H1 (cell line): ENCODE results near the gene CDV3. TPM values are rescaled to one million over a fixed set of nuclear protein-coding genes. Genes with fewer than 3 reads are reported as not detected.

ENCODE experiments used
- CTCF ChIA-PET: fragments of 300-600 bp; sonication (Branson Sonifier 250); formaldehyde crosslinking; loops from one replicate; lab custom pipeline; 2021; ENCODE audit not compliant: partially characterized antibody; lab: Charles Lee
- POLR2A ChIA-PET: fragments of 300-600 bp; sonication (Branson Sonifier 250); formaldehyde crosslinking; loops from one replicate; lab custom pipeline; 2021; ENCODE audit warnings: inconsistent platforms; ENCODE audit not compliant: partially characterized antibody; lab: Charles Lee
- DNase-seq, 2 experiments: peaks; one replicate each; pipeline versions ENCODE4 v3.0.0 to v3.0.0-alpha.2; 2010 to 2022; ENCODE audit warnings: low spot score in 2 of 2, low read depth in 1 of 2, mixed read lengths in 1 of 2
- FAIRE-seq: peaks from 2 replicates; lab custom pipeline; 2011; peaks lifted over from hg19 to GRCh38; lab: Jason Lieb, UNC
- H2AFZ ChIP-seq: 2 replicates; pipeline ENCODE4 v1.8.1; 2012; ENCODE audit warnings: low read length, inconsistent platforms
- H2AK5ac ChIP-seq: 2 replicates; pipeline ENCODE4 v1.6.1; 2013; ENCODE audit warnings: low read depth, low read length
- H2BK120ac ChIP-seq: replicated peaks from 2 replicates; pipeline ENCODE3; 2013; ENCODE audit warnings: low read depth, low read length, inconsistent platforms
- H2BK12ac ChIP-seq: 2 replicates; pipeline ENCODE4 v1.6.1; 2013; ENCODE audit warnings: low read depth, low read length
- H2BK15ac ChIP-seq: 2 replicates; pipeline ENCODE4 v1.6.1; 2013; ENCODE audit warnings: low read length
- H2BK20ac ChIP-seq: 2 replicates; pipeline ENCODE4 v1.6.1; 2013; ENCODE audit warnings: low read length
- H2BK5ac ChIP-seq: 2 replicates; pipeline ENCODE4 v1.6.1; 2013; ENCODE audit warnings: low read depth, low read length
- H3K14ac ChIP-seq: 2 replicates; pipeline ENCODE4 v1.6.1; 2013; ENCODE audit warnings: inconsistent platforms; ENCODE audit not compliant: insufficient read length
- H3K18ac ChIP-seq: 2 replicates; pipeline ENCODE4 v1.6.1; 2013; ENCODE audit warnings: low read length; ENCODE audit errors: extremely low read depth
- H3K23ac ChIP-seq: 2 replicates; pipeline ENCODE4 v1.6.1; 2013; ENCODE audit warnings: inconsistent platforms; ENCODE audit not compliant: insufficient read length
- H3K23me2 ChIP-seq: 2 replicates; pipeline ENCODE4 v1.6.1; 2013; ENCODE audit warnings: low read depth, low read length
- H3K27ac ChIP-seq: 2 replicates; pipeline ENCODE4 v1.6.1; 2011; ENCODE audit warnings: low read depth, low read length, inconsistent platforms
- H3K27me3 ChIP-seq, 4 experiments: replicated peaks in 1 of 4; 1 replicate in 1 of 4; 2 replicates in 3 of 4; pipeline versions ENCODE4 v1.6.1 to v1.8.1; 2011 to 2013; ENCODE audit warnings: low read length in 3 of 4, mild to moderate bottlenecking in 3 of 4, inconsistent platforms in 2 of 4, mixed read lengths in 2 of 4, moderate library complexity in 1 of 4; ENCODE audit not compliant: control insufficient read depth in 3 of 4, insufficient read depth in 3 of 4; ENCODE audit errors: extremely low read depth in 1 of 4
- H3K36me3 ChIP-seq, 4 experiments: 2 replicates each; pipeline versions ENCODE4 v1.6.1 to v1.8.1; 2011 to 2013; ENCODE audit warnings: mild to moderate bottlenecking in 4 of 4, low read length in 3 of 4, moderate library complexity in 2 of 4, control low read depth in 1 of 4, inconsistent platforms in 1 of 4; ENCODE audit not compliant: insufficient read depth in 4 of 4, control insufficient read depth in 2 of 4
- H3K4ac ChIP-seq: replicated peaks from 2 replicates; pipeline ENCODE3; 2013; ENCODE audit warnings: low read length, low read depth, mixed read lengths, inconsistent platforms; ENCODE audit not compliant: insufficient read length
- H3K4me1 ChIP-seq, 4 experiments: replicated peaks in 1 of 4; 1 replicate in 1 of 4; 2 replicates in 3 of 4; pipeline versions ENCODE4 v1.6.1 to v1.8.1; 2011 to 2013; ENCODE audit warnings: low read length in 3 of 4, inconsistent platforms in 2 of 4, mixed read lengths in 1 of 4; ENCODE audit not compliant: insufficient read depth in 4 of 4, control insufficient read depth in 3 of 4
- H3K4me2 ChIP-seq, 2 experiments: 2 replicates each; pipeline versions ENCODE4 v1.6.1 to v1.8.1; 2011 to 2013; ENCODE audit warnings: low read depth in 2 of 2, low read length in 2 of 2, control low read depth in 1 of 2, inconsistent platforms in 1 of 2, mild to moderate bottlenecking in 1 of 2; ENCODE audit not compliant: insufficient read depth in 1 of 2
- H3K4me3 ChIP-seq, 4 experiments: fragments of 200-600, 300-600 bp in 1 of 4; sonication (generic), shearing (Covaris generic), sonication (Bioruptor Twin) in 1 of 4; 2 replicates each; pipeline versions ENCODE4 v1.5.1 to v1.8.1; 2011 to 2016; ENCODE audit warnings: low read length in 4 of 4, low read depth in 3 of 4, control low read depth in 2 of 4, inconsistent platforms in 2 of 4, mild to moderate bottlenecking in 2 of 4, mixed read lengths in 1 of 4, moderate library complexity in 1 of 4; ENCODE audit not compliant: insufficient read depth in 2 of 4; ENCODE audit errors: extremely low read depth in 1 of 4
- H3K56ac ChIP-seq: replicated peaks from 2 replicates; pipeline ENCODE3; 2013; ENCODE audit warnings: low read depth, mild to moderate bottlenecking, mixed read lengths, low read length, inconsistent platforms; ENCODE audit not compliant: insufficient read length
- H3K79me1 ChIP-seq: 2 replicates; pipeline ENCODE4 v1.6.1; 2013; ENCODE audit warnings: low read depth, low read length, control low read depth
- H3K79me2 ChIP-seq, 2 experiments: 2 replicates each; pipeline versions ENCODE4 v1.6.1 to v1.8.1; 2012 to 2013; ENCODE audit warnings: low read length in 2 of 2, mild to moderate bottlenecking in 2 of 2, inconsistent platforms in 1 of 2; ENCODE audit not compliant: insufficient read depth in 2 of 2, control insufficient read depth in 1 of 2
- H3K9ac ChIP-seq, 4 experiments: replicated peaks in 1 of 4; 1 replicate in 1 of 4; 2 replicates in 3 of 4; pipeline versions ENCODE4 v1.6.1 to v1.8.1; 2011 to 2013; ENCODE audit warnings: low read depth in 3 of 4, low read length in 3 of 4, control low read depth in 2 of 4, mild to moderate bottlenecking in 2 of 4, moderate library complexity in 2 of 4, inconsistent platforms in 1 of 4; ENCODE audit errors: extremely low read depth in 1 of 4
- H3K9me3 ChIP-seq, 2 experiments: 2 replicates each; pipeline versions ENCODE4 v1.6.1 to v1.8.1; 2012 to 2013; ENCODE audit warnings: mild to moderate bottlenecking in 2 of 2, moderate library complexity in 2 of 2, control low read depth in 1 of 2, inconsistent platforms in 1 of 2, low read depth in 1 of 2, low read length in 1 of 2, mixed read lengths in 1 of 2; ENCODE audit not compliant: insufficient read depth in 2 of 2
- H4K20me1 ChIP-seq, 2 experiments: replicated peaks in 1 of 2; 2 replicates each; pipeline versions ENCODE3 to v1.8.1; 2011 to 2013; ENCODE audit warnings: inconsistent platforms in 2 of 2, low read length in 2 of 2, mild to moderate bottlenecking in 1 of 2; ENCODE audit not compliant: insufficient read depth in 2 of 2, control insufficient read depth in 1 of 2
- H4K5ac ChIP-seq: 2 replicates; pipeline ENCODE4 v1.6.1; 2013; ENCODE audit warnings: low read length, low read depth, mixed read lengths, inconsistent platforms; ENCODE audit not compliant: insufficient read length
- H4K8ac ChIP-seq: 2 replicates; pipeline ENCODE4 v1.8.0; 2013; ENCODE audit warnings: mild to moderate bottlenecking, moderate library complexity, low read length, inconsistent platforms; ENCODE audit not compliant: insufficient read depth; ENCODE audit errors: extremely low read depth
- H4K91ac ChIP-seq: replicated peaks from 2 replicates; pipeline ENCODE3; 2013; ENCODE audit warnings: low read length, mixed read lengths, inconsistent platforms; ENCODE audit not compliant: insufficient read length
- CBX5 ChIP-seq: fragments of 300-800, 300-1000 bp; sonication (generic); IDR thresholded peaks from 2 replicates; pipeline ENCODE4 v1.7.1; 2016; ENCODE audit warnings: antibody characterized with exemption, low read length, low read depth
- GTF2F1 ChIP-seq: IDR thresholded peaks from 2 replicates; pipeline ENCODE4 v1.6.1; 2012; ENCODE audit warnings: low read depth, low read length, improper control_type of control experiment, borderline replicate concordance
- KDM4A ChIP-seq: IDR thresholded peaks from one replicate; pipeline ENCODE4 v1.7.1; 2012; ENCODE audit warnings: low read depth, mild to moderate bottlenecking, moderate library complexity, low read length, inconsistent platforms; ENCODE audit not compliant: severe bottlenecking
- MAFK ChIP-seq: IDR thresholded peaks from 2 replicates; pipeline ENCODE4 v1.6.1; 2012; ENCODE audit warnings: low read depth, mild to moderate bottlenecking, improper control_type of control experiment, low read length
- NRF1 ChIP-seq: IDR thresholded peaks from 2 replicates; pipeline ENCODE4 v1.6.1; 2011; ENCODE audit warnings: mild to moderate bottlenecking, low read depth, low read length, improper control_type of control experiment
- POU5F1 ChIP-seq: IDR thresholded peaks from 2 replicates; pipeline ENCODE4 v1.6.1; 2011; ENCODE audit warnings: low read depth, mild to moderate bottlenecking, low read length, moderate library complexity
- TEAD4 ChIP-seq: IDR thresholded peaks from 2 replicates; pipeline ENCODE4 v1.6.1; 2012; ENCODE audit warnings: low read depth, low read length, inconsistent platforms, mixed read lengths
- WGBS, 2 experiments: shearing (Covaris generic) in 1 of 2; methylation state at CpG; one replicate each; pipeline versions ENCODE4 v1.1.6 to v1.1.7; 2013 to 2015; ENCODE audit warnings: low lambda C conversion rate in 2 of 2, mixed read lengths in 2 of 2, inconsistent platforms in 1 of 2, low coverage in 1 of 2, missing lambda C conversion rate in 1 of 2; ENCODE audit not compliant: insufficient replicate concordance in 2 of 2, insufficient coverage in 1 of 2, insufficient read length in 1 of 2; ENCODE audit errors: extremely low coverage in 1 of 2, missing lambda C conversion rate in 1 of 2; 5-methylcytosine and 5-hydroxymethylcytosine counted together
- polyA plus RNA-seq, 7 experiments: library from polyadenylated mRNA; depleted of rRNA in 3 of 7; stranded (reverse) in 5 of 7; unstranded in 2 of 7; fragments of >200 nt in 5 of 7; fragments of 200-250 nt in 2 of 7; gene quantifications; 1 replicate in 5 of 7; 2 replicates in 1 of 7; 4 replicates in 1 of 7; pipeline versions ENCODE4 v1.2.1 to v1.2.3, GENCODE V29; 2011 to 2013; ENCODE audit warnings: missing spikeins in 2 of 7, mixed read lengths in 2 of 7
- total RNA-seq: library from RNA; stranded (reverse); fragmentation: NEBNext Ultra II Directional; extraction: Animal tissue kit (Norgen Biotek cat#: 25700); gene quantifications from 2 replicates; pipeline ENCODE4 v1.2.1, GENCODE V29; 2021

Gene CDV3
- total and polyA plus RNA-seq, 2 of the 8 experiments (the other 6 are each of a cell fraction or from before 2014, with no cell fraction given) = 29.4 to 163 TPM

- Histone ChIP-seq H3K27me3 (no peaks in the 10 kb centered on the region), H3K4me1 (no peaks in the 10 kb centered on the region), H3K9ac (no peak overlapping the region), H3K79me1 (no peaks in the 10 kb centered on the region), H4K20me1 (no peaks in the 10 kb centered on the region), H2BK5ac (no peak overlapping the region), H3K4ac (no peak overlapping the region), H3K14ac (no peak overlapping the region), H3K56ac (no peak overlapping the region), H3K23me2 (no peaks in the 10 kb centered on the region), H3K4me3 (no peak overlapping the region), H3K9me3 (no peaks in the 10 kb centered on the region), H3K4me2 (no peak overlapping the region), H4K91ac (no peak overlapping the region), H4K8ac (no peak overlapping the region), H2AK5ac (no peak overlapping the region), H4K5ac (no peak overlapping the region), H2BK15ac (no peak overlapping the region), H2BK20ac (no peak overlapping the region), H3K18ac (no peak overlapping the region), H2BK120ac (no peak overlapping the region), H3K23ac (no peak overlapping the region), H2BK12ac (no peak overlapping the region), H3K79me2 (no peaks in the 10 kb centered on the region), H2AFZ (no peak overlapping the region), H3K27ac (no peak overlapping the region), H3K36me3 (no peaks in the 10 kb centered on the region)
- DNase-seq (no peak), FAIRE-seq (no peak)
- 83% methylated on average over 5 of the region's 5 CpGs; no CpG with 5 or more reads in 1 of the 2 experiments for WGBS, 2 experiments
- POLR2A ChIA-PET = interaction anchor here (0.9 kb wide), 1 partner anchor 12 kb away, joined by 3 read pairs; no protein-coding TSS in a partner anchor
- CTCF ChIA-PET = interaction anchor here (0.6 to 1.8 kb wide), 4 partner anchors 10 to 930 kb away, joined by 3 to 5 read pairs (median 4); partner anchors contain the start of gene CDV3
- TF ChIP-seq TEAD4 = no peak
- no peak for TF ChIP-seq GTF2F1
- no peak for TF ChIP-seq MAFK
- TF ChIP-seq POU5F1 = no peak
- TF ChIP-seq KDM4A = no peak
- TF ChIP-seq CBX5 = no peak
- no peak for TF ChIP-seq NRF1
Measured at GRCh38 chr3:133563186-133563591, 10.3 kb upstream of the CDV3 start.
